ENCODE results near the gene NSUN2. TPM values are rescaled to one million over a fixed set of nuclear protein-coding genes. Genes with fewer than 3 reads are reported as not detected.

Gene NSUN2
- total and polyA plus RNA-seq, 2 of the 4 experiments (the other 2 are of a cell fraction) = 51.1 to 61.1 TPM

GRCh38 chr5:6597557-6597956 is 35.3 kb downstream of the NSUN2 start:
- dilution Hi-C loops (cut with HindIII; ENCODE audit: low sequenced_read_pairs, unreplicated experiment) (no loop called here), in situ Hi-C loops (cut with MboI; ENCODE audit: low sequenced_read_pairs) (loop anchor here (10.0 kb wide), 1 partner anchor 223 kb away; the partner anchor contains the start of gene MED10), intact Hi-C loops (cut with micrococcal nuclease) (no loop called here)
- ChIA-PET CTCF (no interaction called here), POLR2A (ENCODE audit: unreplicated experiment) (no interaction called here)
- H3K27me3 ChIP-seq (ENCODE audit: control insufficient read depth, insufficient read depth, low read length) = no peaks in the 10 kb centered on the region
- peaks cover 41% of the 10 kb centered on the region for H3K36me3 ChIP-seq (ENCODE audit: control insufficient read depth, insufficient read depth, low read length)
- peaks cover 3% of the 10 kb centered on the region for H4K20me1 ChIP-seq (ENCODE audit: insufficient read depth, low read length)
- no peak for DNase-seq
- no peaks in the 10 kb centered on the region; the same call in 1 of the 2 replicates for H3K9me1 ChIP-seq (ENCODE audit: insufficient read depth, low read length)
- no peak overlapping the region for H2BK5ac ChIP-seq (ENCODE audit: low read depth, low read length, poor library complexity, severe bottlenecking)
- H2AK5ac ChIP-seq (ENCODE audit: low read depth, low read length) = no peak overlapping the region
- no TSS peak for BruUV-seq (replicated peaks)
- no peak overlapping the region for H4K5ac ChIP-seq (ENCODE audit: low read depth, low read length)
- no peak overlapping the region for H3K27ac ChIP-seq (ENCODE audit: insufficient read depth, low read length)
- no peak for ATAC-seq (ENCODE audit: low read depth)
- H2BK120ac ChIP-seq (ENCODE audit: low read depth, low read length) = no peak overlapping the region
- peaks cover 2 to 10% of the 10 kb centered on the region in 2 experiments; a peak in 2 of 4 replicates for H3K79me1 ChIP-seq (ENCODE audit: low read depth in 1 of 2, low read length in 2 of 2)
- H2AFZ ChIP-seq (replicated peaks; ENCODE audit: low read length, poor library complexity) = no peak overlapping the region
- H3K4me1 ChIP-seq (ENCODE audit: control insufficient read depth, insufficient read depth, low read length) = no peaks in the 10 kb centered on the region; the same call in 1 of the 2 replicates
- no peak overlapping the region for H3K14ac ChIP-seq (replicated peaks; ENCODE audit: low read depth, low read length)
- no CpG with 5 or more reads among the region's 6 CpGs for WGBS, 2 experiments (ENCODE audit: extremely low coverage in 2 of 2, insufficient read length in 1 of 2)
- no peak overlapping the region for H2BK15ac ChIP-seq (ENCODE audit: low read depth, low read length)
- H2AK9ac ChIP-seq (replicated peaks; ENCODE audit: low read depth, low read length, poor library complexity) = no peak overlapping the region
- no peak overlapping the region for H3K4ac ChIP-seq (ENCODE audit: low read depth, low read length)
- H3K56ac ChIP-seq (ENCODE audit: extremely low read depth, insufficient read depth, low read length) = no peak overlapping the region
- no peak overlapping the region for H2BK20ac ChIP-seq (ENCODE audit: low read depth, low read length)
- no peaks in the 10 kb centered on the region for H3K9me3 ChIP-seq (ENCODE audit: control insufficient read depth, insufficient read depth, low read length)
- H3K9ac ChIP-seq (ENCODE audit: low read depth, low read length) = no peak overlapping the region
- no peak overlapping the region for H4K91ac ChIP-seq (ENCODE audit: insufficient read depth, low read depth, low read length)
- H3K4me3 ChIP-seq (ENCODE audit: insufficient read depth, low read depth, low read length) = no peak overlapping the region
- H4K8ac ChIP-seq (ENCODE audit: low read depth in 2 of 2, low read length in 2 of 2) = no peak overlapping the region
- TF ChIP-seq CHD1 (IDR thresholded peaks at IDR 0.05; ENCODE audit: low read depth, low read length) = no peak
- no peak for TF ChIP-seq MAZ (IDR thresholded peaks at IDR 0.05; ENCODE audit: borderline replicate concordance, low read depth, low read length)
- TF ChIP-seq CEBPB (IDR thresholded peaks at IDR 0.05; ENCODE audit: low read depth, low read length) = no peak
- no peak for TF ChIP-seq MXI1 (IDR thresholded peaks at IDR 0.05; ENCODE audit: borderline replicate concordance, low read depth, low read length)
- H3K4me2 ChIP-seq (ENCODE audit: low read depth, low read length) = no peak overlapping the region
- no peak overlapping the region for H3K18ac ChIP-seq (ENCODE audit: low read depth, low read length)
- H3K23ac ChIP-seq (ENCODE audit: low read depth, low read length) = no peak overlapping the region
